Fibroblast of skin of left quadriceps (primary cell): ENCODE measurements around the gene SLC30A4.
A peak's percentile ranks its signal among the peaks of the same experiment; 100 is the strongest.

Experiments
- DNase-seq, 2 experiments: peaks; one replicate each; pipeline ENCODE4 v3.0.0-alpha.2; 2013; ENCODE audit warnings: low read depth in 2 of 2

SLC30A4 gene

GRCh38 chr15:45454814-45455213, 67.7 kb downstream of the SLC30A4 start:
- DNase-seq, result peak; percentile 90 to 91

GRCh38 chr15:45451265-45451664, 71.3 kb downstream of the SLC30A4 start:
- no peak for DNase-seq

DNA sequence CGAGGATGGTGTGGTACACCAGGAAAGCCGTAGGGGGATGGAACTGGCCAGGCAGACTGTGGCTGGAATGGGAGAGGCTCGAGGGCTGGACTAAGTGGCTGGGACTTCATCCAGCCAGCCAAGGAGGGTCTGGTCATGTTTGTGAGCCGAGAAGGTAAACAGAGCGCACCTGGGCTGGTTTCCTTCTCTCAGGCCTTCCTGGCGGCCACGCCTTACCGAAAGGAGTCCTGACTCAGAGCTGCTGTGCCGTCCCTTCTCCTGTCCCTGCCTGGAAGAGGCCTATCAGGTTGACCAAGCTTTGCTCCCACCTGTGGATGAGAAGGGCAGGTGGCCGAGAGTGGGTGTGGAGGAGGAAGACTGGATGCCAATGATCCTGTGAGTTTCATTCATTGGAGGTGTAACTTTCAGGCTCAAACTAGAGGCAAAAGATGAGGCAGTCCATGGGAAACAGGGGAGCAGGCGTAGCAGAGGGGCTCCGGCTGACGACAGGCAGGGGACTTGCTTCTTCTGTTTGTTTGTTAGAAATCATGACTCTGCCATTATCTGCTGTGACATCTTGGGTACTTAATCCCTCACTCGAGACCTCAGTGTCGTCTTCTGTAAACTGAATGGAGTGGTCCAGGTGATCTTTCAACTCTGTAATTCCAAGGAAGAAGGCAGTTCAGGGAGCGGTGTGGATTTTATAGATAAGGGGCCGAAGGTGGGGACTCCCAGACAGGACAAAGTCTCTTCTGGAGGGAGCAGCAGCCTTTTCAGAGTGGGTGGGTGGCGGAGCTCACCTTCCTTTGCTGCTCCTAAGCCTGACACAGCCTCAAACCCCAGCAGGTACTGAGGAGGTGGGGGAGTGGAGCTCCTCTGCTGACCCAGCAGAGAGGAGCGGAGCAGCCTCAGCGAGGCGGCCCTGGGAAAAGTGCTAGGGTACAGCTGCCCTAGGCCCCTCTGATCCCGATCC, 72.4 kb downstream of the SLC30A4 start:
- DNase-seq, result no peak

DNA sequence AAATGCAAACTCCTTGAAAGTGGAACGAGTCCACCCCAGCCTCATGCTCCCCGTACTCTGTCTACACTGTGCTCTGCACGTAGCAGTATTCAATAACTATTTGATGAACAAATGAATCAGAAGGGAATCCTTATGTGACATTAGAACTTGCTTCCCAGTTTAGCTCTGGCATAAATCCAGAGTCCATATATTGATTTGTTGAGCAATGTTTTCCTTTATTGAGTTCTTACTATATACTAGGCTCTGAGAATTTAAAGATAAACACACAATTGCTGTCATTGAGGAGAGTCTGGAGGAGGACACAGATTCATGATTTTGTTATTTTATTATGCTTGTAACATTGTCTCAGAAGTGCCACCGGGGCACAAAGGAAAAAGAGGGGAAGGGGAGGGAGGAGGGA, 73.2 kb downstream of the SLC30A4 start:
- no peak for DNase-seq

DNA sequence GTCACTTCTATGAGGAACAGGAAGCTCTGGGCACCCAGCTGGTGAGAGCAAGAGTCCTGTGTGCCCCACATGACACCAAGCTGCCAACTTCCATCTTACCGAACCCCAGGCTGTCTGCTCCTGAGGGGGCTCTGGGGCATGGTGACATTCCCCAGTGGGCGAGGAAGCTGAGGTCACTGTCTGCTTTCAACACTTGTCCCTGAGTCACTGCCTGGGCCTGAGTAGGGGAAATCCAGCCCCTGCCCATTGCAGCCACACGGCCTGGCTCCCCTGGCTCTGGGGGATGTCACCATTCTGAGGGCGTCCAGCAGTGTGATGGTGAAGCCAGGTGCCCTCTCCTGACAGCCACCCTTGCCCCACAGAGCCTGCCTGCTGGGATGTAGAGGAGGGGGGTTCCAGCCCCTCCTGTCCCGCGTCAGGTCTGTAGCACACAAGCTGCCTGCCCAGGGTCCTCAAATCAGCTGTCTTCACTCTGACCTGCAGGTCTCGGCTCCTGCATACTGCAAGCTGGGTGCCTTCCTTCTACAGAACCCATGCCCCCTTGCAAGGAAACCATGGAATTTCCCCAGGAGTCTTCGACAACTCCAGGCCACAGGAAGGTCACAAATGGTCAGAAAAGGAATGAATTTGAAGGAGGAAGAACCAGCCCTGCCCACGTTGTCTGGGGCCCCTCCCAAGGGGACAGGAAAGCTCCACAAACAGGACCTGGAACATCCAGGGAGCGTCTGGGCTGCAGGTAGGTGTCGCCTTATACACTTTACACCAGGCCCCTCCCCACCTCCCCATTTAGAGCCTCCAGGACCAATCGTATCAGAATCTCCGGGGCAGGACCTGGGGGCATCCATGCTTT, 74.3 kb downstream of the SLC30A4 start:
- no peak for DNase-seq

GRCh38 chr15:45443645-45444044, 78.9 kb downstream of the SLC30A4 start:
- DNase-seq, result no peak

DNA sequence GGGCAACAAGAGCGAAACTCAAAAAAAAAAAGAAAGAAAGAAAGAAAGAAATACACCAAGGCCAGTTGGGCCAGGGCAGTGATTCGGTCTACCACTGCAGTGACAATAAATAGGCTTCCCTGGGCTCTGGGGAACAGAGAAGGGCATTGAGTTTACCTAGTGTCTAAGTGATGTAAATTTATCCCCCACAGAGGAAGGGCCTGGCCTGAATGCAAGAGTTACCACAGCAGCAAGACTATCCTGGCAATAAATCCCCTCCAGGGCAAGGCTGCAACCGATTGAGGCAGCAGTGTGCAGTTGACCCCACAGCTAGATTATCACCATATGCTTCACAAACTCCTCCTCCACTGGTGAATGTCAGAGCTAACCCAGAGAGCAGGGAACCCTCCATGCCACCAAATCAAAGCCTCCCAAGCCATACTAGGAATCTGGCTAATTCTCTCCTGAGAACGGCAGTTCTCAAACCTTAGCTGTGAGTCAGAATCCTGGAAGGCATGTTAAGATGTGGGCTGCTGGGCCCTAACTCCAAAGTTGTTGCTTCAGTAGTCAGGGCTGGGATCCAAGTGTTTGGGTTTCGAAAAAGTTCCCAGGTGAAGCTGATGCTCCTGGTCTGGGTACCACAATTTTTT, 79.9 kb downstream of the SLC30A4 start:
- peak; percentile 61 for DNase-seq

DNA sequence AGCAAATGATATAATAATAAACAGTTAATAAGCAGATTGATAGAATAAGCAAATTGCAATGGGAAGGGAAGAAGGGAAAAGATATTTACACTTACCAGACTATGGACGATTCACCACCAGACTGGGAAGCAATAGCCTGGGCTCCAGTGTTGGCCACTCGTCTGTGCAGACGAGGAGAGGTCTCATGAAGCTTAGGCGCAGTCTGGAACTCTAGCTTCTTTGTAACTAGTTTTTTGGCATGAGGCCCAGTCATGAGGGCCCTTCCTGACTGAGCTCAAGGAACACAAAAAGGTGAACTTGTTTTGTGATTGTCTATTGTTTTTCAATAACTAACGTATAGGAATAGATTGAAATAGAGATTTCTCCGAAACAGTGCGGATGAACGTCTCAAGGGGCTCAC, 80.9 kb downstream of the SLC30A4 start:
- no peak for DNase-seq

DNA sequence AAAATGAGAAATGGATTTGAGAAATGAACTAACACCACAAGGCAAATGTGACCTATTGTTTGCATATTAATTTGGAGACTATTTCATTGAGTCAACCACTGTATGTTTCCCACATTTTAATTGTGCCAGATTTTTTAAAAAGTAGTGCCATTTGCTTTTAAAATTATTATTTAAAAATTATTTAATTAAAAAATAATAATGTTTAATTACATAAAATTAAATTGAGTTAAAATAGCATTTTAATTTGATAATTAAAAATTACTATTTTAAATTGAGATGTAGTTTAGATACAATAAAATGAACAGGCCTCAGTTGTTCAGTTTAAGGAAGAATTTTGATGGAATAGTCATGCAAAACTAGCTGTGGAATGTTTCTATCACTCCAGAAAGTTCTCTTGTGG, 81.5 kb downstream of the SLC30A4 start:
- DNase-seq, result no peak

- DNase-seq, result no peak
Measured at GRCh38 chr15:45439521-45440260, 82.9 kb downstream of the SLC30A4 start.

DNA sequence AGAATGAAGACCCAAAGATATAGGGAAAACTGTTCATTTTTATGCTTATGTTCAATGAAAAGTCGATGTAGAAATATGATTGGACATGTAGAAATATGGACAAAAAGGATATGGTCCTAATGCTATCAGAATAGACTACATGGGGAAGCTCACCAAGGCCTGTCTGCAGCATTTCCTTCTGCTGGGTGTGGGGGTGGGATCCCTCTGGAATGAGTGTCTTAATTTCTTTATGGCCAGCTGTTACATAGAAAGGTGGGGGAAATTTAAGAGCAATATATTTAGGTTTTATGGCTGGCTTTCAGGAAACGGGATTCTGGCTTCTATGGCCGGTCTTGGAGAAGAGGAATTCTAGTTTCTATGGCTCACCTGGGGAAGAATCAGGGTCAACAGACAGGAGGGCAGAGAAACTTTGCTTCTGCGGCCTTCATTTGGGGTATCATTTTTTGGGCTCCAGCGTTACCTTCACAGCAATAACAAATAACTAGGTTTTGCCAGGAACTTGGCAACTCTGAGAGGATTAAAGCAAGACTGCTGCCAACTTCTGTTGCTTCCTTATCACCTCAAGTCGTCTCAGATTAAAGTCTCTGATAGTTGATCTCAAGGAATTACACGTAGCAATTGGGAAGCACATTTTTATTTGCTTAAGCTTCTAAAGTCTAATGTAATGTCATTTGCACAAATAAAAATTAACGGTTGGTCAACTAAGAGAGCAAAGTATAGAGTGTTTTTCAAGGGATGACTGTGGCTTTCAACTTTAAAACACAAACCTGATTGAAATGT, 87.2 kb downstream of the SLC30A4 start:
- DNase-seq, result no peak

GRCh38 chr15:45434078-45434567, 88.4 kb downstream of the SLC30A4 start:
- DNase-seq, result no peak

- no peak for DNase-seq
Measured at GRCh38 chr15:45431511-45431910, 91.0 kb downstream of the SLC30A4 start.

DNA sequence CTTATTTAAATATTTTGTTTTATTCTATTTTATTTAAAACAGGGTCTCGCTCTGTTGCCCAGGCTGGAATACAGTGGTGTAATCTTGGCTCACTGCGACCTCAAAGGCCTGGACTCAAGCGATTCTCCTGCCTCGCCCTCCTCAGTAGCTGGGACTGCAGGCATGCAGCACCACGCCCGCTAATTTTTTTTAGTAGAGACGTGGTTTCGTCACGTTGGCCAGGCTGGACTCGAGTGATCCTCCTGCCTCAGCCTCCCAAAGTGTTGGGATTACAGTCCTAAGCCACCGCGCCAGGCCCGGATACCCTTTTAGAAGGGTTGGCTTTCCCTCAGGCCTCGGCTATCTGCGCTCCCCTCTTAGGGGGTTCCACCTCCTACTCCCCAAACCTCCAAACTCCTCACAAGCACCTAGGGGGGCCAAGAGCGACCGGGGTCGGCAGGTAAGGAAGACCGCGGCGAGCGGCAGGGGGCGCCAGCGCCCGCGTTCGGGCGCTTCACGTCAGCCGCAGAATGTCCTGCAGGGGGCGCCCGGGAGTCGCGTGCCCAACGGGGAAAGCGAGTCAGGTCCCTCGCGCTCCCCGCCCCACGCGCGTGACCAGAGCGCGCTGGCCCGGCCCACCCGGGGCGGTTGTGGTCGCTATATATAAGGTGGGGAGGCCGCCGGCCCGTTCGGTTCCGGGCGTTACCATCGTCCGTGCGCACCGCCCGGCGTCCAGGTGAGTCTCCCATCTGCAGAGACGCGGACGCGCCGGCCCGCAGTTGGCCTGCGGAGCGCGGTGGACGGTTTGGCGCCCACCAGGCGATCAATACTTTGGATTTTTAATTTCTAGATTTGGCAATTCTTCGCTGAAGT, 92.4 kb downstream of the SLC30A4 start:
- DNase-seq, result peak in 1 of 2 experiments; percentile 18
